B cell (primary cell): ENCODE measurements around the gene ANKLE1. TPM values are rescaled to one million over a fixed set of nuclear protein-coding genes. Genes with fewer than 3 reads are reported as not detected.

Experiments used
- ATAC-seq: fragments of 200-7000 bp; cut with Tn5 transposase; one replicate; pipeline ENCODE4 v1.10.0; 2021; ENCODE audit warnings: low read depth, mild to moderate bottlenecking, moderate number of reproducible peaks, moderate library complexity
- CTCF ChIA-PET: fragments of 350-600 bp; sonication (Branson Sonifier 250); formaldehyde crosslinking; loops from one replicate; lab custom pipeline; 2021; ENCODE audit warnings: antibody characterized with exemption, inconsistent platforms; lab: Charles Lee
- POLR2A ChIA-PET: fragments of 350-600 bp; sonication (Branson Sonifier 250); formaldehyde crosslinking; loops from one replicate; lab custom pipeline; 2021; ENCODE audit warnings: antibody characterized with exemption; lab: Charles Lee
- DNase-seq: peaks from one replicate; pipeline ENCODE4 v3.0.0; 2013
- H2AFZ ChIP-seq: 2 replicates; pipeline ENCODE4 v1.6.1; 2012; ENCODE audit warnings: mild to moderate bottlenecking, low read depth, low read length; ENCODE audit not compliant: insufficient read depth, poor library complexity, severe bottlenecking
- H3K27ac ChIP-seq, 2 donors: 1 replicate in 1 of 2; 2 replicates in 1 of 2; pipeline ENCODE4 v1.5.1; 2012 to 2013; ENCODE audit warnings: low read length in 2 of 2, mild to moderate bottlenecking in 2 of 2, moderate library complexity in 1 of 2
- H3K27me3 ChIP-seq, 4 experiments: fragments of 200-600 bp in 1 of 4; sonication (generic) in 1 of 4; replicated peaks in 1 of 4; 1 replicate in 2 of 4; 2 replicates in 2 of 4; pipeline versions ENCODE4 v1.6.1 to v1.7.0; 2013 to 2016; ENCODE audit warnings: low read length in 3 of 4, mild to moderate bottlenecking in 2 of 4, mixed read lengths in 1 of 4, moderate library complexity in 1 of 4; ENCODE audit not compliant: insufficient read depth in 4 of 4, control insufficient read depth in 3 of 4; ENCODE audit errors: control extremely low read depth in 1 of 4
- H3K36me3 ChIP-seq, 2 experiments: replicated peaks in 1 of 2; 1 replicate in 1 of 2; 2 replicates in 1 of 2; pipeline versions ENCODE4 v1.6.1 to v1.7.1; 2013; ENCODE audit warnings: low read length in 1 of 2; ENCODE audit not compliant: insufficient read depth in 2 of 2, control insufficient read depth in 1 of 2; ENCODE audit errors: control extremely low read depth in 1 of 2, extremely low read depth in 1 of 2
- H3K4me1 ChIP-seq, 2 donors: fragments of 200-600 bp in 1 of 2; sonication (generic) in 1 of 2; 1 replicate in 1 of 2; 2 replicates in 1 of 2; pipeline versions ENCODE4 v1.5.1 to v1.6.1; 2013 to 2017; ENCODE audit warnings: low read length in 2 of 2; ENCODE audit not compliant: control insufficient read depth in 2 of 2, insufficient read depth in 2 of 2
- H3K4me2 ChIP-seq: replicated peaks from 2 replicates; pipeline ENCODE3; 2012; ENCODE audit warnings: mild to moderate bottlenecking, low read depth, low read length; ENCODE audit not compliant: poor library complexity, severe bottlenecking
- H3K4me3 ChIP-seq, 5 experiments: fragments of 200-600 bp in 1 of 5; sonication (generic) in 1 of 5; 1 replicate in 3 of 5; 2 replicates in 2 of 5; pipeline versions ENCODE4 v1.5.1 to v1.7.0; 2011 to 2016; ENCODE audit warnings: low read length in 4 of 5, mild to moderate bottlenecking in 4 of 5, low read depth in 2 of 5, control low read depth in 1 of 5, moderate library complexity in 1 of 5; ENCODE audit not compliant: insufficient read depth in 1 of 5; ENCODE audit errors: control extremely low read depth in 1 of 5, extremely low read depth in 1 of 5
- H3K79me2 ChIP-seq: fragments of 200-600 bp; sonication (generic); one replicate; pipeline ENCODE4 v1.6.0; 2016; ENCODE audit warnings: low read length; ENCODE audit not compliant: control insufficient read depth, insufficient read depth
- H3K9ac ChIP-seq: fragments of 200-600 bp; sonication (generic); 2 replicates; pipeline ENCODE4 v1.6.1; 2017; ENCODE audit warnings: mild to moderate bottlenecking, low read length, moderate library complexity
- H3K9me3 ChIP-seq, 3 donors: one replicate each; pipeline versions ENCODE4 v1.6.1 to v1.7.1; 2013; ENCODE audit warnings: low read length in 2 of 3; ENCODE audit not compliant: control insufficient read depth in 2 of 3, insufficient read depth in 1 of 3; ENCODE audit errors: control extremely low read depth in 1 of 3
- H4K20me1 ChIP-seq: 2 replicates; pipeline ENCODE4 v1.6.0; 2012; ENCODE audit warnings: mild to moderate bottlenecking, low read length; ENCODE audit not compliant: insufficient read depth, control insufficient read depth, poor library complexity, severe bottlenecking
- H3K27ac Mint-ChIP-seq: one replicate; pipeline ENCODE4 v1.8.0; 2021; ENCODE audit warnings: mixed read lengths
- H3K27me3 Mint-ChIP-seq: one replicate; pipeline ENCODE4 v1.8.0; 2021; ENCODE audit warnings: mixed read lengths
- H3K4me1 Mint-ChIP-seq: one replicate; pipeline ENCODE4 v1.8.0; 2021; ENCODE audit warnings: mixed read lengths
- H3K4me3 Mint-ChIP-seq: one replicate; pipeline ENCODE4 v1.8.0; 2021; ENCODE audit warnings: mixed read lengths
- H3K9me3 Mint-ChIP-seq: one replicate; pipeline ENCODE4 v1.8.0; 2022; ENCODE audit warnings: mixed read lengths; ENCODE audit not compliant: insufficient read depth
- EZH2 ChIP-seq: IDR thresholded peaks from 2 replicates; pipeline ENCODE4 v1.6.1; 2012; ENCODE audit warnings: borderline replicate concordance, low read depth, mild to moderate bottlenecking, moderate library complexity, low read length; ENCODE audit not compliant: insufficient read depth, poor library complexity, severe bottlenecking
- WGBS: methylation state at CpG from one replicate; pipeline ENCODE4 v1.1.5; 2013; ENCODE audit warnings: missing lambda C conversion rate; ENCODE audit not compliant: insufficient coverage; 5-methylcytosine and 5-hydroxymethylcytosine counted together
- intact Hi-C: fragments of 100-400 bp; cut with micrococcal nuclease; formaldehyde crosslinking; loops from one replicate; pipeline ENCODE4 v1.10.0; 2022
- polyA plus RNA-seq: library from polyadenylated mRNA; depleted of rRNA; stranded (reverse); fragments of >200 nt; gene quantifications from 2 replicates; pipeline ENCODE4 v1.2.3, GENCODE V29; 2012
- total RNA-seq, 2 donors: library from RNA; stranded (reverse); fragments of 120-200 nt in 1 of 2; gene quantifications; 1 replicate in 1 of 2; 2 replicates in 1 of 2; pipeline versions ENCODE4 v1.2.3 to v1.2.4, GENCODE V29; 2013 to 2022
- TF ChIP-seq, protein P1 (sequence below): fragments of 200-600 bp; IDR thresholded peaks from one replicate; pipeline ENCODE4 v1.8.0; 2022; ENCODE audit warnings: antibody characterized with exemption, mild to moderate bottlenecking

Gene ANKLE1
- total and polyA plus RNA-seq, 2 donors (not counting 1 experiment from before 2014, with no cell fraction given): 6.2 to 7.6 TPM

DNA sequence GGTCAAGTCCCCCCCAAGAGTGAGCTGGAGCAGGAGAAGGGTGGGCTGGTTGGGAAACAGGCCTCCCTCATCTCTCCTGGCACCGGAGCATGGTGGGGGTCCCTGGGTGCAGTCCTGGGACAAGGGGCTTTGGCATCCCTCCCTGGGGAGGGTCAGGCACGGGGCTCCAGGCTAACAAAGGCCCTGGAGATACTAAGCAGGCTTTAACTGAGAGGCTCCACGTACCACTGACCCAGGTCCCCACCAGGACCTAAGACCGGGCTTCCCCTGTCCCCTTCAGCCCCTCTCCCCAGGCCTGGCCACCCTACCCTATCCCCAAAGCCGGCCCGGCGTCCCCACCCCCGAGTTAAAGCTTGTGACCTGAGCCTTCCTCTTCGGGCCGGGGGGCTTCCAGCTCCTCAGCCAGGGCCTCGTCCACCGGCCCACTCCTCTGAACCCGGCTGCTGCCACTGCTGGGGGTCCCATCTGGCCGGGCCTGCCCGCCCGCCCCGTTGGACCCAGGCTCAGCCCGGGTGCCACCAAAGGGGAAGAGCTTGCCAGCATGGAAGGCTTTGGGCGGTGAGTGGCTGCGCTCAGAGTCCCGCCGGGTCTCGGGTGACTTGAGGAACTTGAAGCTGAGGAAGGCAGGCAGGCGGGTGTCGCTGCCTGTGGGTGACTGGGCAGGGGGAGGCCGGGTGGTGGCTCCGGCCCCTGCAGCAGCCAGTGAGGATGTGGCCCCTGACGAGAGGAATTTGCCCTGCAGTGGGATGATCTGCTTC lies 42.8 kb downstream of the ANKLE1 start:
- no peaks in the 10 kb centered on the region for H3K9me3 Mint-ChIP-seq
- CTCF ChIA-PET: interaction anchor here (0.9 kb wide), 1 partner anchor 12 kb away, joined by 3 read pairs; no protein-coding TSS in a partner anchor
- WGBS: 86% methylated on average over 24 of the region's 28 CpGs
- Histone ChIP-seq H3K4me3 (no peak overlapping the region), H3K27ac (no peak overlapping the region), H3K79me2 (no peaks in the 10 kb centered on the region), H3K36me3 (peaks cover 0 to 12% of the 10 kb centered on the region in 2 experiments), H3K4me2 (no peak overlapping the region), H3K9me3 (no peaks in the 10 kb centered on the region), H3K9ac (no peak overlapping the region), H4K20me1 (peaks cover 18% of the 10 kb centered on the region), H3K27me3 (peaks cover 0 to 2% (median 0%) of the 10 kb centered on the region in 4 experiments), H3K4me1 (peaks cover 8 to 14% of the 10 kb centered on the region in 2 donors), H2AFZ (no peak overlapping the region)
- H3K27ac Mint-ChIP-seq: no peak overlapping the region
- DNase-seq: no peak
- no peaks in the 10 kb centered on the region for H3K27me3 Mint-ChIP-seq
- no peak for TF ChIP-seq EZH2
- TF ChIP-seq, protein P1, sequence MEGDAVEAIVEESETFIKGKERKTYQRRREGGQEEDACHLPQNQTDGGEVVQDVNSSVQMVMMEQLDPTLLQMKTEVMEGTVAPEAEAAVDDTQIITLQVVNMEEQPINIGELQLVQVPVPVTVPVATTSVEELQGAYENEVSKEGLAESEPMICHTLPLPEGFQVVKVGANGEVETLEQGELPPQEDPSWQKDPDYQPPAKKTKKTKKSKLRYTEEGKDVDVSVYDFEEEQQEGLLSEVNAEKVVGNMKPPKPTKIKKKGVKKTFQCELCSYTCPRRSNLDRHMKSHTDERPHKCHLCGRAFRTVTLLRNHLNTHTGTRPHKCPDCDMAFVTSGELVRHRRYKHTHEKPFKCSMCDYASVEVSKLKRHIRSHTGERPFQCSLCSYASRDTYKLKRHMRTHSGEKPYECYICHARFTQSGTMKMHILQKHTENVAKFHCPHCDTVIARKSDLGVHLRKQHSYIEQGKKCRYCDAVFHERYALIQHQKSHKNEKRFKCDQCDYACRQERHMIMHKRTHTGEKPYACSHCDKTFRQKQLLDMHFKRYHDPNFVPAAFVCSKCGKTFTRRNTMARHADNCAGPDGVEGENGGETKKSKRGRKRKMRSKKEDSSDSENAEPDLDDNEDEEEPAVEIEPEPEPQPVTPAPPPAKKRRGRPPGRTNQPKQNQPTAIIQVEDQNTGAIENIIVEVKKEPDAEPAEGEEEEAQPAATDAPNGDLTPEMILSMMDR: no peak
- H3K4me3 Mint-ChIP-seq: no peak overlapping the region
- POLR2A ChIA-PET: interaction anchor here (0.5 to 0.7 kb wide), 2 partner anchors 13 to 1214 kb away, joined by 3 read pairs; no protein-coding TSS in a partner anchor
- ATAC-seq: no peak
- intact Hi-C loops: no loop called here
- peaks cover 5% of the 10 kb centered on the region for H3K4me1 Mint-ChIP-seq

DNA sequence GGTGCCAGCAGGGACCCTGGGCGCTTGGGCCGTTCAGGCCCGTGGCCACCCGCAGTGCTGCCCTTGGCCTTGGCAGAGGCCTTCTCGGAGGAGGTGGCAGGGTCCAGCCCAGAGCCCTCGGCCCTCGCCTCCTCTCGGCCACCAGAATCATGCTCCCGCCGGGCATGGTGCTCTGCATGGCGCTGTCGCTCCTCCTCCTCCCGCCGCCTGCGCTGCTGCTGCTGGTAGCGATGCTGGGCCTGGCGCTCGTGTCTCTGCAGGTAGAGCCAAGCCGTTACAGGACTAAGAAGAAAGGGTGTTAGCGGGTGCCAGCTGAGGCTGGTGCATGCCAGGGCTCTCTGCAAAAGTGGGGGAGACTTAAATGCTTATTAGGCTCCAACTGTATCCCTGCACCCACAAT lies 43.4 kb downstream of the ANKLE1 start:
- 97% methylated on average over 18 of the region's 20 CpGs for WGBS
- POLR2A ChIA-PET: interaction anchor here (0.7 kb wide), 1 partner anchor 1214 kb away, joined by 3 read pairs; no protein-coding TSS in a partner anchor
- DNase-seq: no peak

More for the DNA sequence above, 43.4 kb downstream of the ANKLE1 start:
- CTCF ChIA-PET: no interaction called here
- no peaks in the 10 kb centered on the region for H3K27me3 Mint-ChIP-seq
- peaks cover 10% of the 10 kb centered on the region for H3K4me1 Mint-ChIP-seq
- H3K27me3 ChIP-seq: peaks cover 0 to 6% (median 1%) of the 10 kb centered on the region in 4 experiments
- intact Hi-C loops: no loop called here
- H2AFZ ChIP-seq: no peak overlapping the region
- H3K9me3 ChIP-seq: no peaks in the 10 kb centered on the region
- H3K4me1 ChIP-seq: peaks cover 13 to 17% of the 10 kb centered on the region in 2 donors
- no peaks in the 10 kb centered on the region for H3K79me2 ChIP-seq
- no peak overlapping the region for H3K4me3 Mint-ChIP-seq
- no peak overlapping the region for H3K4me3 ChIP-seq
- no peak overlapping the region for H3K27ac Mint-ChIP-seq
- no peak overlapping the region for H3K4me2 ChIP-seq
- H4K20me1 ChIP-seq: peaks cover 15% of the 10 kb centered on the region
- H3K9me3 Mint-ChIP-seq: no peaks in the 10 kb centered on the region
- H3K27ac ChIP-seq: no peak overlapping the region
- ATAC-seq: no peak
- H3K36me3 ChIP-seq: peaks cover 0 to 8% of the 10 kb centered on the region in 2 experiments
- H3K9ac ChIP-seq: no peak overlapping the region
- no peak for TF ChIP-seq EZH2
- TF ChIP-seq, protein P1: no peak
